Pancreas (tissue), 10 donors: ENCODE measurements around the gene TSHZ2. TPM values are rescaled to one million over a fixed set of nuclear protein-coding genes. Genes with fewer than 3 reads are reported as not detected.

ENCODE experiments used
- ATAC-seq, 4 donors: fragments of 200-7000 bp; cut with Tn5 transposase; one replicate each; pipeline versions ENCODE4 v1.8.0 to v1.9.1; 2020; ENCODE audit warnings: mild to moderate bottlenecking in 4 of 4, moderate library complexity in 4 of 4
- DNase-seq, 6 donors: peaks; one replicate each; pipeline ENCODE4 v3.0.0-alpha.2; 2020
- FAIRE-seq: peaks from 2 replicates; lab custom pipeline; 2012; peaks lifted over from hg19 to GRCh38; lab: Jason Lieb, UNC
- H3K27ac ChIP-seq, 4 donors: fragments of 200-600 bp; sonication (generic); 1 replicate in 3 of 4; 2 replicates in 1 of 4; pipeline versions ENCODE4 v1.5.0 to v1.8.0; 2020
- H3K27me3 ChIP-seq, 4 donors: fragments of 200-600 bp; one replicate each; pipeline ENCODE4 v1.8.0; 2021
- H3K36me3 ChIP-seq, 3 donors: fragments of 200-600 bp; sonication (generic) in 1 of 3; one replicate each; pipeline versions ENCODE4 v1.5.0 to v1.8.0; 2020 to 2021
- H3K4me1 ChIP-seq, 3 donors: fragments of 200-600 bp; one replicate each; pipeline ENCODE4 v1.8.0; 2021
- H3K4me3 ChIP-seq, 4 donors: fragments of 200-600 bp; sonication (generic) in 2 of 4; one replicate each; pipeline versions ENCODE4 v1.5.0 to v1.8.0; 2020 to 2021
- H3K9me3 ChIP-seq, 4 donors: fragments of 200-600 bp; one replicate each; pipeline ENCODE4 v1.8.0; 2021
- CTCF ChIP-seq, 4 donors: fragments of 200-600 bp; sonication (generic) in 3 of 4; IDR thresholded peaks; one replicate each; pipeline versions ENCODE4 v1.5.0 to v1.8.0; 2021; ENCODE audit warnings: antibody characterized with exemption in 4 of 4
- WGBS, 2 donors: extraction: QIAGEN DNeasy Blood & Tissue Kit; methylation state at CpG; one replicate each; pipeline ENCODE4 v1.1.7; 2013; 5-methylcytosine and 5-hydroxymethylcytosine counted together
- intact Hi-C, 3 donors: fragments of 100-400 bp; cut with DNase I; formaldehyde crosslinking; loops; one replicate each; pipeline versions ENCODE4 v1.11.1 to v1.14.2; 2022
- polyA plus RNA-seq, 2 donors: library from polyadenylated mRNA; stranded (reverse); fragments of 200-250 nt; gene quantifications; one replicate each; pipeline ENCODE4 v1.2.3, GENCODE V29; 2013
- total RNA-seq, 6 donors: library from RNA; stranded (reverse); fragmentation: NEBNext Ultra II Directional in 4 of 6; extraction: Animal tissue kit (Norgen Biotek cat#: 25700) in 4 of 6; gene quantifications; one replicate each; pipeline versions ENCODE4 v1.2.1 to v1.2.4, GENCODE V29; 2021 to 2023
- donor health status: healthy with polysubstance abuse.
- donor health status: DM: no; HTN: no; CAD: no; lungs with moderate emphysema.
- donor health status: DM: no; HTN: no; CAD: no.
- donor health status: control.
- donor health status: control.
- donor health status: Bipolar disorder and iron deficiency.
- donor health status: DM: yes; HTN: yes; CAD: no.
- donor health status: DM: no; HTN: no; CAD: no.
- donor health status: DM: no; HTN: no; CAD: no.
- donor health status: DM: yes; HTN: yes; CAD: no.

Gene TSHZ2
- total and polyA plus RNA-seq, 8 donors = 2.2 to 23.5 (median 4.5) TPM

GRCh38 chr20:53194306-53195290 is 222.4 kb downstream of the TSHZ2 start:
- DNase-seq (no peak), FAIRE-seq (no peak), ATAC-seq (no peak)
- Histone ChIP-seq H3K27me3 (no peaks in the 10 kb centered on the region), H3K4me3 (no peak overlapping the region), H3K27ac (no peak overlapping the region), H3K4me1 (no peaks in the 10 kb centered on the region), H3K36me3 (no peaks in the 10 kb centered on the region), H3K9me3 (no peaks in the 10 kb centered on the region)
- TF ChIP-seq CTCF (IDR thresholded peaks at IDR 0.05) = no peak
- 43 to 45% methylated on average over 11 of the region's 11 CpGs for WGBS, 2 donors
- intact Hi-C loops = no loop called here

- no peaks in the 10 kb centered on the region for H3K27me3 ChIP-seq
- FAIRE-seq (no peak), DNase-seq (no peak), ATAC-seq (no peak)
- TF ChIP-seq CTCF (IDR thresholded peaks at IDR 0.05) = no peak
- intact Hi-C loops = no loop called here
- no peak overlapping the region for H3K27ac ChIP-seq
- no peaks in the 10 kb centered on the region for H3K36me3 ChIP-seq
- no peaks in the 10 kb centered on the region for H3K9me3 ChIP-seq
- no peaks in the 10 kb centered on the region for H3K4me1 ChIP-seq
- H3K4me3 ChIP-seq = no peak overlapping the region
- 71 to 81% methylated on average over 16 of the region's 16 CpGs for WGBS, 2 donors
Observed at GRCh38 chr20:53195876-53196610, 223.9 kb downstream of the TSHZ2 start.

GRCh38 chr20:53201588-53201987 is 229.4 kb downstream of the TSHZ2 start:
- FAIRE-seq = no peak
- WGBS, 2 donors = 74 to 88% methylated on average over 6 of the region's 6 CpGs
- TF ChIP-seq CTCF (IDR thresholded peaks at IDR 0.05) = no peak
- no peak for DNase-seq
- Histone ChIP-seq H3K9me3 (no peaks in the 10 kb centered on the region), H3K36me3 (no peaks in the 10 kb centered on the region), H3K27me3 (no peaks in the 10 kb centered on the region), H3K27ac (no peak overlapping the region), H3K4me3 (no peak overlapping the region), H3K4me1 (no peaks in the 10 kb centered on the region)
- ATAC-seq = no peak
- intact Hi-C loops = no loop called here

DNA sequence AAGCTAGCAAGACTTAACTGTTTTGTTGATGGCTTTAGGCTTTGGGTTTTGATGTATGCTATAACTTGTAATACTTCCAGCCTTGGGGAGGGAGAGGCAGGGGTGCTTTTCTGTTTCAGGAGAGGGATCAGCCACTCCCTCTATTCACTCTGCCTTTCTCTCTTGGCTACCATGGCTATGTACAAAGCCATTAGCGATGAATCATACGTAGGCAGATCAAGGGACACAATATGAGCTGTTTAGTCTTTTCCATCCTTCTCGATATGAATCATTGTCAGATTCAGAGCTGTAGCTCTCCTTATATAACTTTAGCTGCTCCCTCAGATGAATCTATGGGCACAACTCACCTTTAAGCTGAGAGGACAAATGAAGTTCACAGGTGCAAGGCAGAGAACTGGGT is 230.6 kb downstream of the TSHZ2 start:
- no peak overlapping the region for H3K27ac ChIP-seq
- DNase-seq (no peak), FAIRE-seq (no peak), ATAC-seq (no peak)
- intact Hi-C loops = no loop called here
- no peaks in the 10 kb centered on the region for H3K27me3 ChIP-seq
- H3K4me1 ChIP-seq = no peaks in the 10 kb centered on the region
- no peak for TF ChIP-seq CTCF (IDR thresholded peaks at IDR 0.05)
- 85 to 91% methylated on average over 3 of the region's 3 CpGs for WGBS, 2 donors
- H3K9me3 ChIP-seq = no peaks in the 10 kb centered on the region
- no peaks in the 10 kb centered on the region for H3K36me3 ChIP-seq
- H3K4me3 ChIP-seq = no peak overlapping the region
